ENCODE data around the gene UNC93B1.
"Not testable (repeated sequence)": the region's sequence is repeated elsewhere in the genome, so short reads cannot be mapped to it uniquely, and the experiment has no call there.

- TF ChIP-seq EZH2 (IDR thresholded peaks at IDR 0.05; ENCODE audit: borderline replicate concordance, low read depth, low read length, severe bottlenecking): not testable (repeated sequence)
- TF ChIP-seq, protein P1, sequence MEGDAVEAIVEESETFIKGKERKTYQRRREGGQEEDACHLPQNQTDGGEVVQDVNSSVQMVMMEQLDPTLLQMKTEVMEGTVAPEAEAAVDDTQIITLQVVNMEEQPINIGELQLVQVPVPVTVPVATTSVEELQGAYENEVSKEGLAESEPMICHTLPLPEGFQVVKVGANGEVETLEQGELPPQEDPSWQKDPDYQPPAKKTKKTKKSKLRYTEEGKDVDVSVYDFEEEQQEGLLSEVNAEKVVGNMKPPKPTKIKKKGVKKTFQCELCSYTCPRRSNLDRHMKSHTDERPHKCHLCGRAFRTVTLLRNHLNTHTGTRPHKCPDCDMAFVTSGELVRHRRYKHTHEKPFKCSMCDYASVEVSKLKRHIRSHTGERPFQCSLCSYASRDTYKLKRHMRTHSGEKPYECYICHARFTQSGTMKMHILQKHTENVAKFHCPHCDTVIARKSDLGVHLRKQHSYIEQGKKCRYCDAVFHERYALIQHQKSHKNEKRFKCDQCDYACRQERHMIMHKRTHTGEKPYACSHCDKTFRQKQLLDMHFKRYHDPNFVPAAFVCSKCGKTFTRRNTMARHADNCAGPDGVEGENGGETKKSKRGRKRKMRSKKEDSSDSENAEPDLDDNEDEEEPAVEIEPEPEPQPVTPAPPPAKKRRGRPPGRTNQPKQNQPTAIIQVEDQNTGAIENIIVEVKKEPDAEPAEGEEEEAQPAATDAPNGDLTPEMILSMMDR (IDR thresholded peaks at IDR 0.05; ENCODE audit: borderline replicate concordance, extremely low read depth, low read length, poor library complexity, severe bottlenecking): not testable (repeated sequence)
These were observed 56.1 kb downstream of the UNC93B1 start for GRCh38 chr11:67947785-67948184.

Data from DND-41 (cell line).